Measurements from ENCODE around the gene NTN1. TPM values are rescaled to one million over a fixed set of nuclear protein-coding genes. Genes with fewer than 3 reads are reported as not detected.

The NTN1 gene
- total RNA-seq, 1 experiment from 2014 or later: 1.2 TPM

DNA sequence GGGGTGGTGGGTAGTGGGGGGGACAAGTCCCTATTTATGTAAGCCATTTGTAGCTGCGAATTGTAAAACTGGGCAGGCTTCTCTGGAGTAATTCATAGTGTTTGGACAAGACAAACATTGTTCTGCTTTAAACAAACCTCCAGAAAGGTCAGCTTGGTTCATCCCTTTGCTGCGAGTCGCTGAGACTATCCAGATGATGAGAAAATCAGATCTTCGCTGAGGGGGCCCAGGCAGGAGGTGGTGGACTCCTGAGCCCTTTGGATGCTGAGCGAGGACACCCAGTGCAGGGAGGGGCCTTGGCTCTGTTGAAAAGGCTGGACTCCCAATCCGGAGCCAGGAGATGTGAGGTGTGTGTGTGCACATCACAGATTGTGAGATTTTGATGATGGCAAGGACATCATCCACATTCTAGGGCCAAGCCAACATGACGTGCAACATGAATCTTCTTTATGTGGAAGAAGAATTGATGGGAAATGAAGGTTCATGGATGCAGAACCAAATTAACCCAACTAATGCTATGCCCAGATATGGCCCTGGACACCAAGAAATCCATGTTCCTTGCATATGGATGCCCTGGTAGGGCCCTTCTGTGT, 15.0 kb upstream of the NTN1 start:
- no peak overlapping the region for H3K14ac ChIP-seq (ENCODE audit: insufficient read depth, low read length)
- H4K20me1 ChIP-seq (ENCODE audit: control insufficient read depth, insufficient read depth, insufficient read length): no peaks in the 10 kb centered on the region
- Mint-ChIP-seq H3K27me3 (ENCODE audit: low read depth) (peaks cover 94% of the 10 kb centered on the region), H3K4me1 (peaks cover 14 to 25% of the 10 kb centered on the region in 2 experiments), H3K4me3 (no peak overlapping the region), H3K27ac (no peak overlapping the region), H3K9me3 (peaks cover 4 to 10% of the 10 kb centered on the region in 2 experiments; a peak in 4 of 5 replicates), H3K36me3 (ENCODE audit: insufficient read depth in 1 of 3, low read depth in 3 of 3) (no peaks in the 10 kb centered on the region; a peak in 1 of 7 replicates)
- no peak overlapping the region for H3K27ac ChIP-seq (ENCODE audit: insufficient read length, low read depth, low read length)
- H4K8ac ChIP-seq (replicated peaks; ENCODE audit: insufficient read length, low read depth, low read length): no peak overlapping the region
- no peak overlapping the region for H2BK20ac ChIP-seq (ENCODE audit: low read depth, low read length, poor library complexity, severe bottlenecking)
- H3T11ph ChIP-seq (ENCODE audit: low read length): no peak overlapping the region
- H2BK15ac ChIP-seq (ENCODE audit: low read depth, low read length): no peak overlapping the region
- DNase-seq: no peak
- H2BK120ac ChIP-seq (ENCODE audit: low read depth, low read length, poor library complexity, severe bottlenecking): no peak overlapping the region
- no peak overlapping the region for H3K9ac ChIP-seq (ENCODE audit: extremely low read depth, insufficient read length, low read length)
- H3K18ac ChIP-seq (ENCODE audit: insufficient read length, low read depth, low read length): no peak overlapping the region
- H2AK5ac ChIP-seq (ENCODE audit: insufficient read length, low read length): no peak overlapping the region
- H3K27me3 ChIP-seq (ENCODE audit: insufficient read depth, low read length): peaks cover 52% of the 10 kb centered on the region
- no peaks in the 10 kb centered on the region for H3K4me1 ChIP-seq (ENCODE audit: insufficient read depth, low read length)
- H2AFZ ChIP-seq (ENCODE audit: low read length): no peak overlapping the region
- no peak overlapping the region for H3K56ac ChIP-seq (ENCODE audit: insufficient read length, low read depth, low read length)
- H3K79me1 ChIP-seq (ENCODE audit: insufficient read depth, low read depth, low read length, poor library complexity, severe bottlenecking): no peaks in the 10 kb centered on the region
- no peak overlapping the region for H2BK12ac ChIP-seq (ENCODE audit: insufficient read length, low read depth, low read length)
- H3K9me3 ChIP-seq (ENCODE audit: control insufficient read depth, low read depth, low read length): no peaks in the 10 kb centered on the region
- H2BK5ac ChIP-seq (ENCODE audit: insufficient read length, low read length): no peak overlapping the region
- no peak overlapping the region for H4K5ac ChIP-seq (ENCODE audit: insufficient read length, low read depth, low read length)
- no CpG with 5 or more reads among the region's 7 CpGs for WGBS (ENCODE audit: extremely low coverage, insufficient read length, low lambda C conversion rate)
- peaks cover 16% of the 10 kb centered on the region for H3K23me2 ChIP-seq (ENCODE audit: insufficient read length, low read depth, low read length, poor library complexity, severe bottlenecking)
- no peak for TF ChIP-seq CTCF (conservative IDR thresholded peaks at IDR 0.05)
- H3K79me2 ChIP-seq (ENCODE audit: insufficient read depth, low read length): no peaks in the 10 kb centered on the region
- H3K23ac ChIP-seq (ENCODE audit: insufficient read length, low read depth, low read length): no peak overlapping the region
- H3K4ac ChIP-seq (ENCODE audit: low read depth, low read length): no peak overlapping the region
- H4K91ac ChIP-seq (ENCODE audit: insufficient read length, low read depth, low read length): no peak overlapping the region
- no peak overlapping the region for H3K4me2 ChIP-seq (ENCODE audit: insufficient read depth, insufficient read length, low read length)
